BE2C (cell line): ENCODE data around the gene CFAP46.
A peak's percentile ranks its signal among the peaks of the same experiment; 100 is the strongest.
"Not testable (repeated sequence)": the region's sequence is repeated elsewhere in the genome, so short reads cannot be mapped to it uniquely, and the experiment has no call there.

Source experiments
- DNase-seq: peaks from one replicate; pipeline ENCODE4 v3.0.0-alpha.2; 2020
- H3K27me3 ChIP-seq: fragments of 250-450 bp; sonication (Bioruptor Pico); 2 replicates; pipeline ENCODE4 v1.5.1; 2020; ENCODE audit warnings: mild to moderate bottlenecking
- H3K36me3 ChIP-seq: fragments of 250-450 bp; sonication (Bioruptor Pico); 2 replicates; pipeline ENCODE4 v1.5.1; 2020; ENCODE audit warnings: mild to moderate bottlenecking
- H3K4me1 ChIP-seq: fragments of 250-450 bp; sonication (Bioruptor Pico); 2 replicates; pipeline ENCODE4 v1.5.1; 2020
- H3K4me3 ChIP-seq: 2 replicates; pipeline ENCODE4 v1.5.1; 2011; ENCODE audit warnings: low read depth, low read length
- H3K9me3 ChIP-seq: fragments of 250-450 bp; sonication (Bioruptor Pico); 2 replicates; pipeline ENCODE4 v1.5.1; 2020
- CTCF ChIP-seq: IDR thresholded peaks from 2 replicates; pipeline ENCODE4 v1.5.1; 2012; ENCODE audit warnings: mild to moderate bottlenecking, low read depth, low read length

The CFAP46 gene

DNA sequence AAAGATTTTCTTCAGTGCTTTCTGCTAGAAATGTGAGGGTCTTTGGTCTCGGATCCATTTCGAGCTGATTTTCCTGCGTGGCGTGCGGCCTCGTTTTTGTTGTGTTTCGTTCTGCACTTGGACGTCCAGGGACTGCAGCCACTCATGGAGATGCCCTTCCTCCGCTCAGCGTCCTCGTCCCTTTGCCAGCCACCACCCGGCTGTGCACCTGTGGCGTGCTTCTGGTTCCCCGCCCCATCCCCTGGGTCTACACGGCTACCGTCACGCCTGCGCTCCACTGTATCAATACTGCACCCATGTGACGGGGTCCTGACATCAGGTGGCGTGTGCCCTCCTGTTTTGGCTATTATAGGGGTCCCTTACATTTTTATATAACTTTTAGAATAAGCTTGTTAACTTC, 113.7 kb downstream of the CFAP46 start:
- H3K4me1 ChIP-seq: no peaks in the 10 kb centered on the region

GRCh38 chr10:132827861-132828539, 114.4 kb downstream of the CFAP46 start:
- no peak for TF ChIP-seq CTCF

More for the DNA sequence above, 113.7 kb downstream of the CFAP46 start:
- Histone ChIP-seq H3K4me3 (no peak overlapping the region), H3K27me3 (peaks cover 43% of the 10 kb centered on the region), H3K36me3 (no peaks in the 10 kb centered on the region), H3K9me3 (no peaks in the 10 kb centered on the region)
- no peak for TF ChIP-seq CTCF
- DNase-seq: no peak

DNA sequence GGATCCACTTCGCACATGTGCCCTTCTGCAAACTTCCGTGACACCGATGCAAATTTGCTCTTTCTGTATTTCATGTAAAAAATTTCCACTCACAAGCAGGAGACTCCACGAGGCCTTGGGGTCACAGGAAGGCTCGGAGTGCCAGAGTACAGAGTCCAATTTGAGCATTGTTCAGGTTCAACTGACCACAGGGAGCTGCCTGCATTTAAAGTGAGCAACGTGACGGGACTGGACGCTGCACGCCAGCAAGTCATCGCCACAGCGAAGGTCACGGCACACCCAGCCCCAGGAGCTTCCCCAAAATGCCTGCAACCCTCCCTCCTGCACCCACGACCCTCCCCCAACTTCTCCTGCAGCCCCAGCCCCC, 115.0 kb downstream of the CFAP46 start:
- no peaks in the 10 kb centered on the region for H3K4me1 ChIP-seq
- no peaks in the 10 kb centered on the region for H3K36me3 ChIP-seq
- no peak overlapping the region for H3K4me3 ChIP-seq
- peaks cover 30% of the 10 kb centered on the region for H3K27me3 ChIP-seq
- H3K9me3 ChIP-seq: no peaks in the 10 kb centered on the region
- TF ChIP-seq CTCF: no peak
- DNase-seq: no peak

More at GRCh38 chr10:132827861-132828539, 114.4 kb downstream of the CFAP46 start:
- no peaks in the 10 kb centered on the region for H3K9me3 ChIP-seq
- H3K36me3 ChIP-seq: no peaks in the 10 kb centered on the region
- H3K27me3 ChIP-seq: peaks cover 36% of the 10 kb centered on the region
- H3K4me3 ChIP-seq: no peak overlapping the region
- DNase-seq: no peak
- no peaks in the 10 kb centered on the region for H3K4me1 ChIP-seq

- peak; percentile 3 for DNase-seq
- Histone ChIP-seq H3K36me3 (no peaks in the 10 kb centered on the region), H3K4me1 (no peaks in the 10 kb centered on the region), H3K27me3 (peaks cover 24% of the 10 kb centered on the region), H3K9me3 (no peaks in the 10 kb centered on the region), H3K4me3 (no peak overlapping the region)
- TF ChIP-seq CTCF: no peak
Observed at GRCh38 chr10:132826524-132827422, 115.6 kb downstream of the CFAP46 start.

- H3K9me3 ChIP-seq: not testable (repeated sequence)
- peak; percentile 3 for DNase-seq
Observed at GRCh38 chr10:132825783-132826523, 116.4 kb downstream of the CFAP46 start.

GRCh38 chr10:132820056-132820455, 122.3 kb downstream of the CFAP46 start:
- no peak for TF ChIP-seq CTCF
- no peaks in the 10 kb centered on the region for H3K36me3 ChIP-seq
- no peak for DNase-seq
- H3K27me3 ChIP-seq: peaks cover 29% of the 10 kb centered on the region
- H3K4me1 ChIP-seq: no peaks in the 10 kb centered on the region
- no peak overlapping the region for H3K4me3 ChIP-seq
- no peaks in the 10 kb centered on the region for H3K9me3 ChIP-seq

More at GRCh38 chr10:132825783-132826523, 116.4 kb downstream of the CFAP46 start:
- peaks cover 16% of the 10 kb centered on the region for H3K27me3 ChIP-seq
- not testable (repeated sequence) for H3K4me1 ChIP-seq, H3K36me3 ChIP-seq, H3K4me3 ChIP-seq
